Tibial nerve (tissue), 4 donors: Measurements from ENCODE around the gene COA3. TPM values are rescaled to one million over a fixed set of nuclear protein-coding genes. Genes with fewer than 3 reads are reported as not detected.

Experiments used
- DNase-seq, 2 donors: peaks; one replicate each; pipeline ENCODE4 v3.0.0-alpha.2; 2019; ENCODE audit warnings: low spot score in 2 of 2
- H3K27ac ChIP-seq, 4 donors: fragments of 200-600 bp; sonication (generic) in 3 of 4; one replicate each; pipeline ENCODE4 v1.5.1; 2017 to 2019; ENCODE audit warnings: mild to moderate bottlenecking in 1 of 4
- H3K27me3 ChIP-seq, 2 donors: fragments of 200-600 bp; sonication (generic) in 1 of 2; one replicate each; pipeline versions ENCODE4 v1.5.1 to v1.6.0; 2017 to 2019
- H3K36me3 ChIP-seq, 3 donors: fragments of 200-600 bp; sonication (generic); one replicate each; pipeline ENCODE4 v1.5.1; 2018 to 2019
- H3K4me1 ChIP-seq, 4 donors: fragments of 200-600 bp; sonication (generic) in 3 of 4; one replicate each; pipeline ENCODE4 v1.5.1; 2017 to 2019
- H3K4me3 ChIP-seq, 4 donors: fragments of 200-600 bp; sonication (generic) in 3 of 4; one replicate each; pipeline ENCODE4 v1.5.1; 2017 to 2019; ENCODE audit warnings: mild to moderate bottlenecking in 1 of 4, moderate library complexity in 1 of 4
- H3K9me3 ChIP-seq, 4 donors: fragments of 200-600 bp; sonication (generic) in 3 of 4; one replicate each; pipeline ENCODE4 v1.5.1; 2017 to 2019
- EP300 ChIP-seq, 2 donors: sonication (generic); formaldehyde crosslinking; IDR thresholded peaks; one replicate each; pipeline ENCODE4 v1.6.1; 2017; ENCODE audit warnings: antibody characterized with exemption in 2 of 2, mild to moderate bottlenecking in 1 of 2
- POLR2A ChIP-seq, 2 donors: fragments of 450-650 bp; IDR thresholded peaks; one replicate each; pipeline ENCODE4 v1.6.1; 2017; ENCODE audit warnings: antibody characterized with exemption in 2 of 2, mild to moderate bottlenecking in 2 of 2, moderate library complexity in 2 of 2
- WGBS, 2 donors: methylation state at CpG; one replicate each; pipeline ENCODE4 v1.1.5; 2018; 5-methylcytosine and 5-hydroxymethylcytosine counted together
- total RNA-seq, 4 donors: library from RNA; depleted of rRNA; stranded (reverse); fragments of >200 nt; gene quantifications; one replicate each; pipeline ENCODE4 v1.1.0, GENCODE V29; 2016
- TF ChIP-seq, protein P1 (sequence below), 5 experiments: fragments of 200-600 bp in 3 of 5; fragments of 450-650 bp in 2 of 5; sonication (generic) in 3 of 5; IDR thresholded peaks; one replicate each; pipeline ENCODE4 v1.5.1; 2016 to 2019; ENCODE audit warnings: antibody characterized with exemption in 5 of 5, mild to moderate bottlenecking in 3 of 5, moderate library complexity in 2 of 5

COA3 gene
- total RNA-seq, 4 donors from 2014 or later: 58.2 to 91.7 (median 62.6) TPM

DNA sequence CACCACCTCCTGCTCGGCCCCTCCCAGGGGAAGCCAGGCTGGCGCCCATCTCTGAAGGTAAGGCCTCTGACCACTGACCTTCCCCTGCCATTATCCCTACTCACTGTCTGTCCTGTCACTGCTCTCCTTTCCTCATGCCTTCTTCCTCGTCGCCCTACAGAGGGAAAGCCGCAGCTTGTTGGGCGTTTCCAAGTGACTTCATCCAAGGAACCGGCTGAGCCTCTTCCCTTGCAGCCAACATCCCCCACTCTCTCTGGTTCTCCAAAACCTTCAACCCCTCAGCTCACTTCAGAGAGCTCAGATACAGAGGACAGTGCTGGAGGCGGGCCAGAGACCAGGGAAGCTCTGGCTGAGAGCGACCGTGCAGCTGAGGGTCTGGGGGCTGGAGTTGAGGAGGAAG is 3.0 kb downstream of the COA3 start:
- no peak for DNase-seq
- no peak overlapping the region for H3K4me3 ChIP-seq
- H3K36me3 ChIP-seq: peaks cover 0 to 27% (median 0%) of the 10 kb centered on the region in 3 donors
- TF ChIP-seq, protein P1, sequence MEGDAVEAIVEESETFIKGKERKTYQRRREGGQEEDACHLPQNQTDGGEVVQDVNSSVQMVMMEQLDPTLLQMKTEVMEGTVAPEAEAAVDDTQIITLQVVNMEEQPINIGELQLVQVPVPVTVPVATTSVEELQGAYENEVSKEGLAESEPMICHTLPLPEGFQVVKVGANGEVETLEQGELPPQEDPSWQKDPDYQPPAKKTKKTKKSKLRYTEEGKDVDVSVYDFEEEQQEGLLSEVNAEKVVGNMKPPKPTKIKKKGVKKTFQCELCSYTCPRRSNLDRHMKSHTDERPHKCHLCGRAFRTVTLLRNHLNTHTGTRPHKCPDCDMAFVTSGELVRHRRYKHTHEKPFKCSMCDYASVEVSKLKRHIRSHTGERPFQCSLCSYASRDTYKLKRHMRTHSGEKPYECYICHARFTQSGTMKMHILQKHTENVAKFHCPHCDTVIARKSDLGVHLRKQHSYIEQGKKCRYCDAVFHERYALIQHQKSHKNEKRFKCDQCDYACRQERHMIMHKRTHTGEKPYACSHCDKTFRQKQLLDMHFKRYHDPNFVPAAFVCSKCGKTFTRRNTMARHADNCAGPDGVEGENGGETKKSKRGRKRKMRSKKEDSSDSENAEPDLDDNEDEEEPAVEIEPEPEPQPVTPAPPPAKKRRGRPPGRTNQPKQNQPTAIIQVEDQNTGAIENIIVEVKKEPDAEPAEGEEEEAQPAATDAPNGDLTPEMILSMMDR (IDR thresholded peaks at IDR 0.05): no peak
- TF ChIP-seq EP300 (IDR thresholded peaks at IDR 0.05) (no peak), POLR2A (IDR thresholded peaks at IDR 0.05) (no peak)
- 83 to 85% methylated on average over 10 of the region's 10 CpGs for WGBS, 2 donors
- H3K9me3 ChIP-seq: no peaks in the 10 kb centered on the region
- no peaks in the 10 kb centered on the region for H3K27me3 ChIP-seq
- H3K4me1 ChIP-seq: peaks cover 0 to 29% (median 11%) of the 10 kb centered on the region in 4 donors
- H3K27ac ChIP-seq: no peak overlapping the region

DNA sequence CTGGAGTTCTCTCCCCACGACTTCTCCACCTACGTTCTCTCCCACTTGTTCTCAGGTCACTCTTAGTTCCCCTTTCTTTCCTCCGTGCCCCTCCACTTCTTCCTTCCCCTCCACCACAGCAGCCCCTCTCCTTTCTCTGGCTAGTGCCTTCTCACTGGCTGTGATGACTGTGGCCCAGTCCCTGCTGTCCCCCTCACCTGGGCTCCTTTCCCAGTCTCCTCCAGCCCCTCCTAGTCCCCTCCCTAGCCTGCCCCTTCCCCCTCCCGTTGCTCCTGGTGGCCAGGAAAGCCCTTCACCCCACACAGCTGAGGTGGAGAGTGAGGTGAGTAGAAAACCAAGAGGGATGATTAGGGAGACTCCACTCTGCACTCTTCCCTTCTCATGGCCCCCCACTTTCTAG is 3.4 kb downstream of the COA3 start:
- Histone ChIP-seq H3K36me3 (peaks cover 0 to 27% (median 0%) of the 10 kb centered on the region in 3 donors), H3K4me1 (peaks cover 0 to 29% (median 11%) of the 10 kb centered on the region in 4 donors), H3K4me3 (no peak overlapping the region), H3K27me3 (no peaks in the 10 kb centered on the region), H3K27ac (no peak overlapping the region), H3K9me3 (no peaks in the 10 kb centered on the region)
- DNase-seq: no peak
- WGBS, 2 donors: 61 to 63% methylated on average over 4 of the region's 4 CpGs
- TF ChIP-seq POLR2A (IDR thresholded peaks at IDR 0.05): no peak
- TF ChIP-seq, protein P1 (IDR thresholded peaks at IDR 0.05): no peak
- no peak for TF ChIP-seq EP300 (IDR thresholded peaks at IDR 0.05)

DNA sequence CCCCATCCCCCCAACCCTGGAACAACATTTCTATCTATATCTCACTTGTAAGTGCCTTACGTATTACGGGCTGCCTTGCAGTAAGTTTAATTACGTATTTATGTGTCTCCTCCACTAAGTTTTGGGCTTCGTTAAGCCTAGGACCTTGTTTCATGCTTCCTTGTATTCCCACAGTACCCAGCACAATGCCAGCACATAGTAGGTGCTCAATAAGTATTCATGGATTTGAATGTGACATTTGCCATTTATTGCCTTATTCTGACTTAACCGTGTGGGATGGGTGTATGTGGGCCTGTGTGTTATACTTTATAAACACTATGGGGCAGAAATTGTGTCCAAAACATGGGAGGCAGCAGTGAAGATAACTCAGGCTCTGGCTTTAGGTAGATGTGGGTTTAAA is 6.0 kb downstream of the COA3 start:
- no peaks in the 10 kb centered on the region for H3K9me3 ChIP-seq
- no peak for DNase-seq
- H3K4me1 ChIP-seq: peaks cover 0 to 17% (median 4%) of the 10 kb centered on the region in 4 donors
- no peak overlapping the region for H3K27ac ChIP-seq
- peaks cover 0 to 9% of the 10 kb centered on the region in 2 donors for H3K27me3 ChIP-seq
- WGBS, 2 donors: 62% methylated on average over 5 of the region's 5 CpGs
- H3K36me3 ChIP-seq: peaks cover 0 to 27% (median 0%) of the 10 kb centered on the region in 3 donors
- no peak for TF ChIP-seq POLR2A (IDR thresholded peaks at IDR 0.05)
- no peak for TF ChIP-seq EP300 (IDR thresholded peaks at IDR 0.05)
- TF ChIP-seq, protein P1 (IDR thresholded peaks at IDR 0.05): no peak
- no peak overlapping the region for H3K4me3 ChIP-seq

DNA sequence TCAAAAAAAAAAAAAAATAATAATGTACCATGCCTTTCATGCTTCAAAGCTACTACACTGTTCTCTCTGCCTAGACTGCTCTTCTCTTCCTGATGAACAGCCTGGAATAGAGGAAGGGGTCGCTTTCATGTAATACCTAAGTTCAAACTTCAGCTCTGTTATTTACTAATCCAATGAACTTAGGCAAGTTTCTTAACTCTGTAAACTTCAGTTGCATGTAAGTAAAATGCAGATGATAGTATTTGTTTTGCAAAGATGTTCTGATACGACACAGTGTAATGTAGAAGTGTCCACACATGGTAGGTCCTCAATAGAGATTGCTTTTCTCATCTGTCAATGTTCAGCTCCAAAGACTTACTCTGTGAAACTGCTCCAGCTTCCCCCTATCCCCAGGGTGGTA is 6.6 kb downstream of the COA3 start:
- peaks cover 0 to 27% (median 0%) of the 10 kb centered on the region in 3 donors for H3K36me3 ChIP-seq
- H3K4me1 ChIP-seq: peaks cover 0 to 11% (median 0%) of the 10 kb centered on the region in 4 donors
- WGBS, 2 donors: 68 to 74% methylated on average over 2 of the region's 2 CpGs
- no peak for DNase-seq
- no peak overlapping the region for H3K27ac ChIP-seq
- H3K9me3 ChIP-seq: no peaks in the 10 kb centered on the region
- peaks cover 0 to 15% of the 10 kb centered on the region in 2 donors for H3K27me3 ChIP-seq
- TF ChIP-seq, protein P1 (IDR thresholded peaks at IDR 0.05): no peak
- TF ChIP-seq POLR2A (IDR thresholded peaks at IDR 0.05) (no peak), EP300 (IDR thresholded peaks at IDR 0.05) (no peak)
- H3K4me3 ChIP-seq: no peak overlapping the region

DNA sequence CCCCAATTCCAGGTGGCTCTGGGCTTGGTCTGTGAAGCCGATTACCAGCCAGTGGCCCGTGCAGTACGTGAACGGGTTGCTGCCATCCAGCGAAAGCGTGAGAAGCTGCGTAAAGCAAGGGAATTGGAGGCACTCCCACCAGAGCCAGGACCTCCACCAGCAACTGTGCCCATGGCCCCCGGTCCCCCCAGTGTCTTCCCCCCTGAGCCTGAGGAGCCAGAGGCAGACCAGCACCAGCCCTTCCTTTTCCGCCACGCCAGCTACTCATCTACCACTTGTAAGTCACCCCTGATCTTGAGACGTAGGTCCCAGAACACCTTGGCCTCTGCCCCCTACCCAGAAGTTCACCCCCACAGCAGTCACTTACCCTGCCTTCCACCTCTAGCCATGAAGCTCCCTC is 11.2 kb downstream of the COA3 start:
- no peaks in the 10 kb centered on the region for H3K9me3 ChIP-seq
- DNase-seq: no peak
- WGBS, 2 donors: 79 to 88% methylated on average over 11 of the region's 11 CpGs
- H3K27me3 ChIP-seq: peaks cover 0 to 62% of the 10 kb centered on the region in 2 donors
- peaks cover 0 to 30% (median 14%) of the 10 kb centered on the region in 4 donors for H3K4me1 ChIP-seq
- no peaks in the 10 kb centered on the region for H3K36me3 ChIP-seq
- no peak for TF ChIP-seq POLR2A (IDR thresholded peaks at IDR 0.05)
- TF ChIP-seq, protein P1 (IDR thresholded peaks at IDR 0.05): no peak
- no peak for TF ChIP-seq EP300 (IDR thresholded peaks at IDR 0.05)
- H3K4me3 ChIP-seq: no peak overlapping the region
- H3K27ac ChIP-seq: no peak overlapping the region
